ENCODE measurements around the gene NECAB2.

DNA sequence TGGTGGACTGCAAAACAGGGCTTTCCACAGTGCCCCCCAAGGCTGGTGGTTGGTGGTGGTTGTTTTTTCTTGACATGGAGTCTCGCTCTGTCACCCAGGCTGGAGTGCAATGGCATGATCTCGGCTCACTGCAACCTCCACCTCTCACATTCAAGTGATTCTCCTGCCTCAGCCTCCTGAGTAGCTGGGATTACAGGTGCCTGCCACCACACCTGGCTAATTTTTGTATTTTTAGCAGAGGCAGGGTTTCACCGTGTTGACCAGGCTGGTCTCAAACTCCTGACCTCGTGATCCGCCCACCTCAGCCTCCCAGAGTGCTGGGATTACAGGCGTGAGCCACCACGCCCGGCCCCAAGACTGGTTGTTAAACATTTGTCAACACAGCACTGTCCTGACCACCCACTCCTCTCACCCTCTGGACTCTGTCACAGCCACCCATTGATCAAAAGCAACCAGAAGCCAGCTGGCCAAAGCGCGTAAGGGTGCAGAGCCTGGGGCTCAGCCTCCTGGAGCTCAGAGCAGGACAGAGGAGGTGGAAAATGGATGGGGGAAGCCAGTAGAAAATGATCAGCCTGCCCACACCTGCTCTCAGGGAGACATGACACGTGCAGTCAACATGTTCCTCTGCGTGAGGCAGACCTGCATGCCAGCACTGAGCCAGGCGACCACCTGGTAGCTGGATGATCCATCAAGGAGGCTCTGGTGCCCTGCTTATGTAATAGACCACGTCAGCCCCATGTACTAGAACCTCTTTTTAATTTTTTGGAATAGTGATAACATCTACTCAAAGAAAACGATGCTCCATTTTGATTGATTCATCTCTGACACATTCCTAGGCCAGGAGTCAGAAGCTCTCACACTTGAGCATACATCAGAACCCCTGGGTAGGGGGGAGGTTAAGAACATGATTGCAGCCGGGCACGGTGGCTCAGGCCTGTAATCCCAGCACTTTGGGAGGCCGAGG, 29.8 kb upstream of the NECAB2 start:
- TF ChIP-seq POLR2A (IDR thresholded peaks at IDR 0.05; ENCODE audit: low read length) (no peak), GATA1 (IDR thresholded peaks at IDR 0.05; ENCODE audit: low read depth, low read length) (no peak)

Data from erythroblast (primary cell).